HG02642 (cell line): Measurements from ENCODE around the gene FER.
A peak's percentile ranks its signal among the peaks of the same experiment; 100 is the strongest.
"Not testable (repeated sequence)": the region's sequence is repeated elsewhere in the genome, so short reads cannot be mapped to it uniquely, and the experiment has no call there.

Source experiments
- ATAC-seq: cut with Tn5 transposase; IDR thresholded peaks from one replicate; pipeline ENCODE4 v1.9.1; 2021; ENCODE audit warnings: mild to moderate bottlenecking; ENCODE audit not compliant: unreplicated experiment, poor library complexity

Gene FER

GRCh38 chr5:108866097-108866496 is 118.4 kb downstream of the FER start:
- ATAC-seq, result not testable (repeated sequence)

- no peak for ATAC-seq
These were observed 120.0 kb downstream of the FER start for GRCh38 chr5:108867656-108868055.

DNA sequence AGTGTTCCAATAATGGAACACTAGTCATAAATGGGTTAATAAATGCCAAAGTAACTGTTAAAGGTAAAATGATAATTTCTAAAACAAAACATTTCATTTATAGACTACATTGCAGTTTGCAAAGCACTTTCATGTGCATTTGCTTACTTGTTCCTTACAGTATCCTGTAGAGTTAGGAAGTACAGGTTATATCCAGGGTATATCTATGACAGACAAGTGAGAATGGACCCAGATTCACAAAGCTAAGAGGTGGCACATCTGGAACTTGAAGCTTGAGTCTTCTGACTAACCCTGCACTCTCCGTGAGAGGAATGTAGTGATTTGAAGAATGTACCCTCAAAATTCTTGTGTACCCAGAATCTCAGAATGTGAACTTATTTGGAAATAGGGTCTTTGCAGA is 121.4 kb downstream of the FER start:
- no peak for ATAC-seq

GRCh38 chr5:108876451-108876850 is 128.8 kb downstream of the FER start:
- no peak for ATAC-seq

DNA sequence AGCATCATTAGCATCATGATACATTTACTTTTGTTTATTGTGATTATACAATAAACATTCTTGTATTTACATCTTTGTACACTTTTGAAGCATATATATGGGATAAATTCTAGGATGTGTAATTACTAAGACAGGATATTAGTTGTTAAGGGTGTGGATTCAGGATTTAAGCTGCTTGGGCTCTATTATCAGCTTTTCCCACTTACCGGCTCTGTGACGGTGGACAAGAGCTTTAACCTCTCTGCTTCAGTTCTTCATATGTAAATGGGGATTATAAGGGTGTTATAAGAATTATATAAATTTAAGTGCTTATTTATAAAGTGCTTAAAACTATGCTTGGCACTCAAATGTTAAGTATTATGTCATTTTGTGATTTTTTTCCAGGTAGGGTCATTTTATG is 131.1 kb downstream of the FER start:
- no peak for ATAC-seq

- no peak for ATAC-seq
These were observed 133.4 kb downstream of the FER start for GRCh38 chr5:108881133-108881532.

- ATAC-seq, result no peak
These were observed 137.0 kb downstream of the FER start for GRCh38 chr5:108884736-108885135.

DNA sequence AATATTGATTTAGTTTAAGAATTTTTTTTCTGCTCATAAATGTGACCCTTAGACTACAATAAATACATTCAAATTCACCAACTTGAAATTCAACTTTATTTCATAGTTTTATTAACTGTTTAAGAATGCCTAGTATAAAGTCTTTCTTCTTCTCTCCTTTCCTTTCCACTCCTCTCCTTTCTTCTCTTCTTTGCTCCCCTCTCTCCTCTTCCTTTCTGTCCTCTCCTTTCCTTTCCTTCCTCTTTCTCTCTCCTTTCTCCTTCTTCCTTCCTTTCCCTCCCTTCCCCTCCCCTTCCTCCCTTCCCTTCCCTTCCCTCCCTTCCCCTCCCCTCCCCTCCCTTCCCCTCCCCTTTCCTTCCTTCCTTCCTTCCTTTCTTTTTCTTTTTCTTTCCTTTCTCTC is 150.6 kb downstream of the FER start:
- ATAC-seq, result no peak

- no peak for ATAC-seq
These were observed 151.0 kb downstream of the FER start for GRCh38 chr5:108898707-108899106.

- not testable (repeated sequence) for ATAC-seq
These were observed 151.5 kb downstream of the FER start for GRCh38 chr5:108899244-108899643.

DNA sequence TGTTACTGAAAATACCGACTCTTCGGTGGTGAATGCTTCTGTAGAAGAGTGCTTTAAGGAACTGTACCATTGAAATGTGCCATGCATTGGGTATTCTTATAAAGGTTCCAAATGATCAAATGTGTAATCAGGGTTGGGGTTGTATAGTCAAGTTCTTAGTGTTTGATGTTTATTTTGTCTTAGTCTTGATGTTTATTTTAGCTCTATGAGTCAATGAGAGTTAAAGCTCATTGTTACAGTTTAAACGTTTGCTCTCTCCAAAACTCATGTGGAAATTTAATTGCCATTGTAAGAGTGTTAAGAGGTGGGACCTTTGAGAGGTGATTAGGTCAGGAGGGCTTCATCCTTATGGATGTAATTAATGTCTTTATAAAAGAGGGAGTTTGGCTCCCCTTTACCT is 153.0 kb downstream of the FER start:
- ATAC-seq, result no peak

- ATAC-seq, result no peak
These were observed 158.1 kb downstream of the FER start for GRCh38 chr5:108905805-108906204.

- ATAC-seq, result no peak
These were observed 162.9 kb downstream of the FER start for GRCh38 chr5:108910627-108911026.

DNA sequence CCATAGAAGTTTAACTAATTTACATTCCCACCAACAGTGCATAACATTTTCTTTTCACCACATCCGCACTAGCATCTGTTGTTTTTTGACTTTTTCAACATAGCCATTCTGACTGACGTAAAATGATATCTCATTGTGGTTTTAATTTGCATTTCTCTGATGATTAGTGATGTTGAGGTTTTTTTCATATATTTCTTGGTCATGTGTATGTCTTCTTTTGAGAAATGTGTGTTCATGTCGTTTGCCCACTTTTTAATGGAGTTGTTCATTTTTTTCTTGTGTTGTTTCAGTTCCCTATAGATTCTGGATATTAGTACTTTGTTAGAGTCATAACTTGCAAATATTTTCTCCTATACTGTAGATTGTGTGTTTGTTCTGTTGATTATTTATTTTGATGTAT is 163.4 kb downstream of the FER start:
- peak; percentile 45 for ATAC-seq

GRCh38 chr5:108917596-108917995 is 169.9 kb downstream of the FER start:
- ATAC-seq, result no peak

- ATAC-seq, result peak; percentile 46
These were observed 172.1 kb downstream of the FER start for GRCh38 chr5:108919591-108920326.

- no peak for ATAC-seq
These were observed 176.8 kb downstream of the FER start for GRCh38 chr5:108924457-108924961.

DNA sequence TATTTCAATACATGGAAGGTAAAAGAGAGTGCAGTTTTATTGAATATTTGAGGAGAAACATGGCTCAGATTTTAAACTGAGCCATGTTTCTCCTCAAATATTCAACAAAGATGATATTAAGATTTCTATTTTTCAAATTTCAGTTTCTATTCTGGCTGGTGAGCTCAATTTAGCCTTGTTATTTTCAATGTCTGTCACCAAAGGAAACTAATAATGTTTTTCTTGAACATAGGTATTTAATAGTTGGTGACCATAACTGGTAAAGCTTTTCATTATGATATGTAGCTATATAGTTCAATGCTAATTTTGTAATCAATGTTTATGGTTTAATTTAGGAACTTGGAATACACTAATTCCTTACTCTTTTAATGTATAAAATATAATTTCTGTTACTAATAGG is 177.4 kb downstream of the FER start:
- no peak for ATAC-seq

GRCh38 chr5:108930107-108930506 is 182.4 kb downstream of the FER start:
- no peak for ATAC-seq

DNA sequence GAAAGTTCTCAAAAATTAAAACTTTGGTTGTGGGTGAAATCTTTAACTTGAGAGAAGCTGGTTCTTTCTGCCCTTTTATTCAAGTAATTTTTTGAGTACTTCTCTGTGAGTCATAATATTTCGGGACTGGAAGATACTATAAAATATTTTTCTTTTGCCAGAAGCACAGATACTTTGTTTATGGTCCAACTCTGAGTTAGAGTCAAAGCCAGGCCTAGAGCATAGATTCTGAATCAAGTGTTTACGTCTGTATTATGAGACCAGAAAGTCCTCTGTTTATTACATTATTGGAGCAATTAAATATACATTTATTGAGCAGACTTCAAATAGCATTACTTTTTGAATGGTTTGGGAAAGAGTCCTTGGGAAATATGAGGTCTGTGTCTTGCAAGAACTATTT is 187.9 kb downstream of the FER start:
- no peak for ATAC-seq

- no peak for ATAC-seq
These were observed 189.5 kb downstream of the FER start for GRCh38 chr5:108937221-108937620.

DNA sequence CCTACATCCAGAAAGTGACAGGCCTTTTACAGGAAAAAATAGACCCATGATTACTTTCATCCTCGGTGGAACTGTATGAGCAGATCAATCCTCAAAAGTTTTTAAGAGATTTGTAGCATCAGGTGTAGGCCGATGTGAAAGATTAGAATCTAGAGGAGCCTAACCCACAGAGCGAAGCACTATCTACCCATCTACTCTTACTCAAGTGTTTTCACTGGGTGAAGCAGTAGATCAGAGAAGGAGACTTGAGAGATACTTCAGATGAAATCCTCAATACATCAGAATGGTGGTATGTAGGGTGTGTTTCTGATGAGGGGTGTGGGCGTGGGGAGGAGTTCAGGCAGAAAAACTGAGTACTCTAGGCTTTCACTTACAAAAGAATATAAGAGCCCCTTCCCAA is 192.8 kb downstream of the FER start:
- ATAC-seq, result no peak
